Mesenchymal stem cell (in vitro differentiated cells and primary cell): ENCODE measurements around the gene CLEC14A.

Source experiments
- DNase-seq: peaks from one replicate; pipeline ENCODE4 v3.0.0-alpha.2; 2013
- H2AFZ ChIP-seq: one replicate; pipeline ENCODE4 v1.6.1; 2013; ENCODE audit warnings: low read depth, mild to moderate bottlenecking, control low read depth, inconsistent platforms, low read length, moderate library complexity
- H2AK5ac ChIP-seq: 2 replicates; pipeline ENCODE4 v1.6.1; 2013; ENCODE audit warnings: low read length, moderate library complexity, mild to moderate bottlenecking, inconsistent platforms; ENCODE audit not compliant: severe bottlenecking
- H2BK120ac ChIP-seq: one replicate; pipeline ENCODE4 v1.6.1; 2013; ENCODE audit warnings: low read depth, mild to moderate bottlenecking, inconsistent platforms, low read length, moderate library complexity
- H2BK12ac ChIP-seq, 2 experiments: one replicate each; pipeline ENCODE4 v1.6.1; 2013; ENCODE audit warnings: inconsistent platforms in 2 of 2, low read length in 2 of 2, mild to moderate bottlenecking in 2 of 2, moderate library complexity in 2 of 2, control low read depth in 1 of 2
- H2BK15ac ChIP-seq: one replicate; pipeline ENCODE4 v1.6.1; 2013; ENCODE audit warnings: mild to moderate bottlenecking, low read depth, inconsistent platforms; ENCODE audit not compliant: poor library complexity, severe bottlenecking
- H2BK5ac ChIP-seq: 2 replicates; pipeline ENCODE4 v1.6.1; 2013; ENCODE audit warnings: low read depth, mild to moderate bottlenecking, low read length, control low read depth, inconsistent platforms; ENCODE audit not compliant: poor library complexity, severe bottlenecking
- H3K14ac ChIP-seq, 2 experiments: one replicate each; pipeline ENCODE4 v1.6.1; 2013; ENCODE audit warnings: inconsistent platforms in 2 of 2, low read length in 2 of 2, control low read depth in 1 of 2, mild to moderate bottlenecking in 1 of 2, moderate library complexity in 1 of 2
- H3K18ac ChIP-seq, 2 experiments: one replicate each; pipeline ENCODE4 v1.6.1; 2013; ENCODE audit warnings: inconsistent platforms in 2 of 2, low read length in 2 of 2, control low read depth in 1 of 2, low read depth in 1 of 2, mild to moderate bottlenecking in 1 of 2
- H3K23ac ChIP-seq, 2 experiments: one replicate each; pipeline ENCODE4 v1.6.1; 2013; ENCODE audit warnings: inconsistent platforms in 2 of 2, low read length in 2 of 2, mild to moderate bottlenecking in 2 of 2, moderate library complexity in 2 of 2, control low read depth in 1 of 2
- H3K27ac ChIP-seq: 2 replicates; pipeline ENCODE4 v1.5.1; 2013; ENCODE audit warnings: mild to moderate bottlenecking, moderate library complexity, low read length, control low read depth, inconsistent platforms; ENCODE audit not compliant: poor library complexity, severe bottlenecking
- H3K27me3 ChIP-seq, 2 experiments: 2 replicates each; pipeline versions ENCODE4 v1.6.1 to v1.7.0; 2013; ENCODE audit warnings: low read length in 2 of 2, mild to moderate bottlenecking in 2 of 2, moderate library complexity in 2 of 2, control low read depth in 1 of 2, inconsistent platforms in 1 of 2; ENCODE audit not compliant: control insufficient read depth in 1 of 2, insufficient read depth in 1 of 2
- H3K36me3 ChIP-seq, 2 experiments: 2 replicates each; pipeline versions ENCODE4 v1.6.1 to v1.7.0; 2013; ENCODE audit warnings: low read length in 2 of 2, control low read depth in 1 of 2, inconsistent platforms in 1 of 2, low read depth in 1 of 2, mild to moderate bottlenecking in 1 of 2; ENCODE audit not compliant: insufficient read depth in 2 of 2, control insufficient read depth in 1 of 2
- H3K4ac ChIP-seq, 2 experiments: one replicate each; pipeline ENCODE4 v1.6.1; 2013; ENCODE audit warnings: inconsistent platforms in 2 of 2, low read length in 2 of 2, mild to moderate bottlenecking in 2 of 2, moderate library complexity in 2 of 2, control low read depth in 1 of 2, low read depth in 1 of 2
- H3K4me1 ChIP-seq: 2 replicates; pipeline ENCODE4 v1.6.1; 2013; ENCODE audit warnings: low read depth, low read length, control low read depth; ENCODE audit not compliant: control insufficient read depth, insufficient read depth
- H3K4me2 ChIP-seq: 2 replicates; pipeline ENCODE4 v1.6.1; 2013; ENCODE audit warnings: low read length, mild to moderate bottlenecking, inconsistent platforms; ENCODE audit not compliant: poor library complexity, severe bottlenecking
- H3K4me3 ChIP-seq, 2 experiments: 2 replicates each; pipeline versions ENCODE4 v1.5.1 to v1.7.0; 2013; ENCODE audit warnings: low read length in 2 of 2, mild to moderate bottlenecking in 2 of 2, control low read depth in 1 of 2, low read depth in 1 of 2; ENCODE audit not compliant: insufficient read depth in 1 of 2
- H3K79me1 ChIP-seq: replicated peaks from 2 replicates; pipeline ENCODE4 v1.6.1; 2013; ENCODE audit warnings: mild to moderate bottlenecking, control low read depth, low read length, inconsistent platforms; ENCODE audit not compliant: poor library complexity, severe bottlenecking
- H3K9ac ChIP-seq: 2 replicates; pipeline ENCODE4 v1.7.0; 2013; ENCODE audit warnings: mild to moderate bottlenecking, low read length, moderate library complexity
- H3K9me3 ChIP-seq: 2 replicates; pipeline ENCODE4 v1.7.0; 2013; ENCODE audit warnings: mild to moderate bottlenecking, low read length; ENCODE audit not compliant: control insufficient read depth
- H4K8ac ChIP-seq: one replicate; pipeline ENCODE4 v1.6.1; 2013; ENCODE audit warnings: inconsistent platforms, mild to moderate bottlenecking, low read length, moderate library complexity
- H4K91ac ChIP-seq: one replicate; pipeline ENCODE4 v1.6.1; 2013; ENCODE audit warnings: mild to moderate bottlenecking, low read length, inconsistent platforms
- WGBS: methylation state at CpG from one replicate; pipeline ENCODE4 v1.1.7; 2013; ENCODE audit warnings: mixed read lengths; 5-methylcytosine and 5-hydroxymethylcytosine counted together

CLEC14A gene

GRCh38 chr14:38250331-38250730, 5.6 kb downstream of the CLEC14A start:
- Histone ChIP-seq H2BK120ac (no peak overlapping the region), H3K79me1 (no peaks in the 10 kb centered on the region), H3K4me1 (peaks cover 5% of the 10 kb centered on the region), H2AK5ac (no peak overlapping the region), H2BK15ac (no peak overlapping the region), H2AFZ (no peak overlapping the region), H3K14ac (no peak overlapping the region), H2BK5ac (no peak overlapping the region), H4K91ac (no peak overlapping the region), H3K36me3 (no peaks in the 10 kb centered on the region), H4K8ac (no peak overlapping the region), H3K27ac (no peak overlapping the region), H3K27me3 (peaks cover 12 to 18% of the 10 kb centered on the region in 2 experiments), H3K4ac (no peak overlapping the region), H3K18ac (no peak overlapping the region), H2BK12ac (no peak overlapping the region), H3K4me3 (no peak overlapping the region), H3K9me3 (no peaks in the 10 kb centered on the region), H3K9ac (no peak overlapping the region), H3K23ac (no peak overlapping the region), H3K4me2 (no peak overlapping the region)
- DNase-seq: no peak

GRCh38 chr14:38248321-38249028, 7.4 kb downstream of the CLEC14A start:
- Histone ChIP-seq H2BK15ac (no peak overlapping the region), H3K9ac (no peak overlapping the region), H3K36me3 (no peaks in the 10 kb centered on the region), H3K14ac (no peak overlapping the region), H3K27me3 (peaks cover 0 to 2% of the 10 kb centered on the region in 2 experiments), H2BK12ac (no peak overlapping the region), H3K4me3 (no peak overlapping the region), H3K27ac (no peak overlapping the region), H2BK5ac (no peak overlapping the region), H2BK120ac (no peak overlapping the region), H2AK5ac (no peak overlapping the region), H4K8ac (no peak overlapping the region), H4K91ac (no peak overlapping the region), H2AFZ (no peak overlapping the region), H3K79me1 (no peaks in the 10 kb centered on the region), H3K9me3 (no peaks in the 10 kb centered on the region), H3K4ac (no peak overlapping the region), H3K23ac (no peak overlapping the region), H3K4me1 (no peaks in the 10 kb centered on the region), H3K18ac (no peak overlapping the region), H3K4me2 (no peak overlapping the region)
- no CpG with 5 or more reads among the region's 3 CpGs for WGBS
- no peak for DNase-seq

- no peak for DNase-seq
- Histone ChIP-seq H2AFZ (no peak overlapping the region), H3K4me1 (no peaks in the 10 kb centered on the region), H2BK12ac (no peak overlapping the region), H2AK5ac (no peak overlapping the region), H3K4me2 (no peak overlapping the region), H3K36me3 (no peaks in the 10 kb centered on the region), H3K27me3 (no peaks in the 10 kb centered on the region), H3K18ac (no peak overlapping the region), H3K9ac (no peak overlapping the region), H3K9me3 (no peaks in the 10 kb centered on the region), H2BK5ac (no peak overlapping the region), H3K14ac (no peak overlapping the region), H4K91ac (no peak overlapping the region), H4K8ac (no peak overlapping the region), H3K79me1 (no peaks in the 10 kb centered on the region), H2BK15ac (no peak overlapping the region), H3K27ac (no peak overlapping the region), H3K23ac (no peak overlapping the region), H2BK120ac (no peak overlapping the region), H3K4me3 (no peak overlapping the region), H3K4ac (no peak overlapping the region)
- WGBS: 100% methylated on average over 1 of the region's 1 CpG
Measured at GRCh38 chr14:38243696-38244240, 12.1 kb downstream of the CLEC14A start.

GRCh38 chr14:38238878-38239277, 17.0 kb downstream of the CLEC14A start:
- Histone ChIP-seq H3K36me3 (no peaks in the 10 kb centered on the region), H3K4me1 (peaks cover 2% of the 10 kb centered on the region), H2BK15ac (no peak overlapping the region), H3K9me3 (no peaks in the 10 kb centered on the region), H2BK5ac (no peak overlapping the region), H4K8ac (no peak overlapping the region), H3K79me1 (no peaks in the 10 kb centered on the region), H3K14ac (no peak overlapping the region), H3K18ac (no peak overlapping the region), H3K27ac (no peak overlapping the region), H3K27me3 (peaks cover 0 to 4% of the 10 kb centered on the region in 2 experiments), H2AFZ (no peak overlapping the region), H3K23ac (no peak overlapping the region), H3K4ac (no peak overlapping the region), H4K91ac (no peak overlapping the region), H2BK120ac (no peak overlapping the region), H3K4me2 (no peak overlapping the region), H3K9ac (no peak overlapping the region), H2BK12ac (no peak overlapping the region), H3K4me3 (no peak overlapping the region), H2AK5ac (no peak overlapping the region)
- DNase-seq: peak; percentile 31
